ENCODE results near the gene BIN1.

GRCh38 chr2:127059559-127059958, 47.4 kb downstream of the BIN1 start:
- TF ChIP-seq CTCF (IDR thresholded peaks at IDR 0.05) (no peak), POLR2A (IDR thresholded peaks at IDR 0.05) (no peak)
